Measurements from ENCODE around the gene GOLGA6L2.
"Not testable (repeated sequence)": the region's sequence is repeated elsewhere in the genome, so short reads cannot be mapped to it uniquely, and the experiment has no call there.

GOLGA6L2 gene

GRCh38 chr15:23437146-23437545 is 9.9 kb downstream of the GOLGA6L2 start:
- Histone ChIP-seq H3K9me2 (ENCODE audit: low read depth, low read length) (no peaks in the 10 kb centered on the region), H3K9ac (ENCODE audit: low read length) (no peak overlapping the region), H3K4me2 (ENCODE audit: low read length) (no peak overlapping the region), H3K4me3 (ENCODE audit: low read depth, low read length, poor library complexity, severe bottlenecking) (no peak overlapping the region), H2AFZ (ENCODE audit: low read length) (no peak overlapping the region), H3K9me3 (ENCODE audit: low read length) (no peaks in the 10 kb centered on the region), H4K20me1 (ENCODE audit: insufficient read depth, low read length) (no peaks in the 10 kb centered on the region), H3K4me1 (ENCODE audit: insufficient read depth, low read length, severe bottlenecking) (no peaks in the 10 kb centered on the region), H3K27me3 (ENCODE audit: insufficient read depth, low read length) (no peaks in the 10 kb centered on the region), H3K36me3 (ENCODE audit: insufficient read depth, low read length) (no peaks in the 10 kb centered on the region), H3F3A (ENCODE audit: insufficient read depth, low read length) (no peaks in the 10 kb centered on the region), H3K27ac (ENCODE audit: low read depth, low read length, poor library complexity, severe bottlenecking) (no peak overlapping the region), H3K79me2 (ENCODE audit: insufficient read depth, low read length) (no peaks in the 10 kb centered on the region)
- TF ChIP-seq, protein P1, sequence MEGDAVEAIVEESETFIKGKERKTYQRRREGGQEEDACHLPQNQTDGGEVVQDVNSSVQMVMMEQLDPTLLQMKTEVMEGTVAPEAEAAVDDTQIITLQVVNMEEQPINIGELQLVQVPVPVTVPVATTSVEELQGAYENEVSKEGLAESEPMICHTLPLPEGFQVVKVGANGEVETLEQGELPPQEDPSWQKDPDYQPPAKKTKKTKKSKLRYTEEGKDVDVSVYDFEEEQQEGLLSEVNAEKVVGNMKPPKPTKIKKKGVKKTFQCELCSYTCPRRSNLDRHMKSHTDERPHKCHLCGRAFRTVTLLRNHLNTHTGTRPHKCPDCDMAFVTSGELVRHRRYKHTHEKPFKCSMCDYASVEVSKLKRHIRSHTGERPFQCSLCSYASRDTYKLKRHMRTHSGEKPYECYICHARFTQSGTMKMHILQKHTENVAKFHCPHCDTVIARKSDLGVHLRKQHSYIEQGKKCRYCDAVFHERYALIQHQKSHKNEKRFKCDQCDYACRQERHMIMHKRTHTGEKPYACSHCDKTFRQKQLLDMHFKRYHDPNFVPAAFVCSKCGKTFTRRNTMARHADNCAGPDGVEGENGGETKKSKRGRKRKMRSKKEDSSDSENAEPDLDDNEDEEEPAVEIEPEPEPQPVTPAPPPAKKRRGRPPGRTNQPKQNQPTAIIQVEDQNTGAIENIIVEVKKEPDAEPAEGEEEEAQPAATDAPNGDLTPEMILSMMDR (IDR thresholded peaks at IDR 0.05; ENCODE audit: low read length) = no peak
- TF ChIP-seq EZH2 (IDR thresholded peaks at IDR 0.05; ENCODE audit: borderline replicate concordance, low read length) = no peak

- no peak overlapping the region for H3K4me2 ChIP-seq (ENCODE audit: low read length)
- no peaks in the 10 kb centered on the region for H4K20me1 ChIP-seq (ENCODE audit: insufficient read depth, low read length)
- no peak overlapping the region for H2AFZ ChIP-seq (ENCODE audit: low read length)
- H3K27me3 ChIP-seq (ENCODE audit: insufficient read depth, low read length) = no peaks in the 10 kb centered on the region
- H3K4me1 ChIP-seq (ENCODE audit: insufficient read depth, low read length, severe bottlenecking) = no peaks in the 10 kb centered on the region
- no peak overlapping the region for H3K27ac ChIP-seq (ENCODE audit: low read depth, low read length, poor library complexity, severe bottlenecking)
- TF ChIP-seq, protein P1 (IDR thresholded peaks at IDR 0.05; ENCODE audit: low read length) = no peak
- TF ChIP-seq EZH2 (IDR thresholded peaks at IDR 0.05; ENCODE audit: borderline replicate concordance, low read length) = no peak
- H3K9me2 ChIP-seq (ENCODE audit: low read depth, low read length) = no peaks in the 10 kb centered on the region
- no peaks in the 10 kb centered on the region for H3K9me3 ChIP-seq (ENCODE audit: low read length)
- H3K79me2 ChIP-seq (ENCODE audit: insufficient read depth, low read length) = no peaks in the 10 kb centered on the region
- H3K9ac ChIP-seq (ENCODE audit: low read length) = no peak overlapping the region
- no peak overlapping the region for H3K4me3 ChIP-seq (ENCODE audit: low read depth, low read length, poor library complexity, severe bottlenecking)
- H3K36me3 ChIP-seq (ENCODE audit: insufficient read depth, low read length) = no peaks in the 10 kb centered on the region
- H3F3A ChIP-seq (ENCODE audit: insufficient read depth, low read length) = no peaks in the 10 kb centered on the region
Observed at GRCh38 chr15:23436421-23436820, 10.6 kb downstream of the GOLGA6L2 start.

DNA sequence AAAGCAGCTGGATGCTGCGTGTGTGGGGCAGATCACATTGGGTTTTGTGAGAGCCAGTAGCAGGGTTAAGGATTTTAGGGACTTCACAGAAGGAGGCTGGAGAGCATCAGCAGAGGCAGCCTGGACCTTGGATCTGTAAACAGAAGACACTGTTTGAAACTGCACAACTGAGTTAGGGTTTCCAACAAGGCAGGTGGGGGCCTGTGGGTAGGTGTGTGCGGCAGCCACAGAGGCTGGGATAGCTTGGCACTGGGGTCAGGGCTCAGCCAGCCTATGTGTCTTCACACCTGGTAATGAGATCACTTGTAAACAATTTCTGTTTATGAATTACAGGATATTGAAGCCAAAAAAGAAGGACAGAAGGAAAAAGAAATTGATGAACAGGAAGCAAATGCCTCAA is 12.3 kb downstream of the GOLGA6L2 start:
- H2AFZ ChIP-seq (ENCODE audit: low read length); H3K9me2 ChIP-seq (ENCODE audit: low read depth, low read length); H3K27ac ChIP-seq (ENCODE audit: low read depth, low read length, poor library complexity, severe bottlenecking); H3K36me3 ChIP-seq (ENCODE audit: insufficient read depth, low read length); H3F3A ChIP-seq (ENCODE audit: insufficient read depth, low read length); H3K4me2 ChIP-seq (ENCODE audit: low read length); H3K27me3 ChIP-seq (ENCODE audit: insufficient read depth, low read length); H4K20me1 ChIP-seq (ENCODE audit: insufficient read depth, low read length); H3K9me3 ChIP-seq (ENCODE audit: low read length); H3K9ac ChIP-seq (ENCODE audit: low read length); H3K4me3 ChIP-seq (ENCODE audit: low read depth, low read length, poor library complexity, severe bottlenecking); H3K79me2 ChIP-seq (ENCODE audit: insufficient read depth, low read length); H3K4me1 ChIP-seq (ENCODE audit: insufficient read depth, low read length, severe bottlenecking): not testable (repeated sequence)

- not testable (repeated sequence) for H2AFZ ChIP-seq (ENCODE audit: low read length); H3K36me3 ChIP-seq (ENCODE audit: insufficient read depth, low read length); H3F3A ChIP-seq (ENCODE audit: insufficient read depth, low read length); H3K4me2 ChIP-seq (ENCODE audit: low read length); H3K79me2 ChIP-seq (ENCODE audit: insufficient read depth, low read length); H4K20me1 ChIP-seq (ENCODE audit: insufficient read depth, low read length); H3K4me1 ChIP-seq (ENCODE audit: insufficient read depth, low read length, severe bottlenecking); H3K4me3 ChIP-seq (ENCODE audit: low read depth, low read length, poor library complexity, severe bottlenecking); H3K27ac ChIP-seq (ENCODE audit: low read depth, low read length, poor library complexity, severe bottlenecking); H3K9ac ChIP-seq (ENCODE audit: low read length); H3K27me3 ChIP-seq (ENCODE audit: insufficient read depth, low read length); H3K9me3 ChIP-seq (ENCODE audit: low read length); H3K9me2 ChIP-seq (ENCODE audit: low read depth, low read length)
Observed at GRCh38 chr15:23425327-23425726, 21.7 kb downstream of the GOLGA6L2 start.

All from OCI-LY1 (cell line).